ENCODE data around the gene ZMYM3. TPM values are rescaled to one million over a fixed set of nuclear protein-coding genes. Genes with fewer than 3 reads are reported as not detected.

ZMYM3 gene
- total RNA-seq, 1 experiment from 2014 or later: 77.5 TPM

DNA sequence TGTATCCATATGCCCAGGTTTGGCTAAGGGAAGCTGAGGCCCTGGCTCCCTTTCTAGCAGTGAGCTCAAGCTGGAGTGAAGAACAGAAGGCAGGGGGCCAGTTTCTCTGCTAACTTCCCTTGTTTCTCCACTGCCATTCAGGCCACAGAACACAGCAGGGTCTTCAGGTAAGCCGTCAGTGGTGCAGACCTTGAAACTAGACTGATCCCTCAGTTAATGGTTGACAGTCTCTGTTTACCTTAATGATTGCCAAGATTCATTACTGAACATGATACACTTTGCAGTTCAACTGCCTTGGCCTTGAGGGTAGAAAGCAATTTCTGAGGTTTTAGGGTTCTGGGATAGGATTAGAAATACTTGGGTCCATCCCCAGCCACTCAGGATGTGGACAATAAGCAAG lies 39.8 kb downstream of the ZMYM3 start:
- DNase-seq (ENCODE audit: low spot score): no peak
- POLR2A ChIA-PET: no interaction called here
- no peak overlapping the region for H3K27ac Mint-ChIP-seq

DNA sequence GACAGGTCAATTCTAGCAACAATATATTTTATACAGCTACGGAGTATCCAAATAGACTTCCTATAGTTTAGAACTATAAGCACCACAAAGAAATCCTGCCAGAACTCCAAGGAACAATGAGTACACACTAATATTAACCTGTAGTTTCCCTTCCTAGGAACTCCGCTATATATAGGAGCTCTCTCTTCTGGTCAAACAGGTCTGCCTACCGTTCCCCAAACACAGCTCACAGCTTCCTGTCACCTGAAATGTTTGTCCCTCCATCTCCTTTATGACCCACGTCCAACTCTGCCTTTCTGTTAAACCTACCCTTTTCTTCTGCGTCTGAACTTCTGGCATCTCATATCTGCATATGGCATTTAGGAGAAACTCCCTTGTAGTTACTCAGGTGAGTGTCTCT lies 41.4 kb downstream of the ZMYM3 start:
- CTCF ChIA-PET: no interaction called here
- DNase-seq (ENCODE audit: low spot score) (no peak), ATAC-seq (no peak)
- no peak overlapping the region for H3K27ac Mint-ChIP-seq
- no peak overlapping the region for H3K4me3 Mint-ChIP-seq
- POLR2A ChIA-PET: no interaction called here
- no peaks in the 10 kb centered on the region for H3K36me3 Mint-ChIP-seq
- TF ChIP-seq MYBL2 (CRISPR knock-in tag; IDR thresholded peaks at IDR 0.05) (no peak), ZBTB21 (CRISPR knock-in tag; IDR thresholded peaks at IDR 0.05; ENCODE audit: borderline replicate concordance) (no peak), FOXJ3 (CRISPR knock-in tag; IDR thresholded peaks at IDR 0.05; ENCODE audit: borderline replicate concordance) (no peak), ZNF416 (CRISPR knock-in tag; IDR thresholded peaks at IDR 0.05) (no peak), MXD4 (CRISPR knock-in tag; IDR thresholded peaks at IDR 0.05; ENCODE audit: borderline replicate concordance) (no peak), SMAD4 (CRISPR knock-in tag; IDR thresholded peaks at IDR 0.05) (no peak), NR3C1 (CRISPR knock-in tag; conservative IDR thresholded peaks at IDR 0.05; ENCODE audit: low read depth) (no peak), ZNF317 (CRISPR knock-in tag; IDR thresholded peaks at IDR 0.05; ENCODE audit: borderline replicate concordance, low read depth) (no peak)
- TF ChIP-seq, protein P1, sequence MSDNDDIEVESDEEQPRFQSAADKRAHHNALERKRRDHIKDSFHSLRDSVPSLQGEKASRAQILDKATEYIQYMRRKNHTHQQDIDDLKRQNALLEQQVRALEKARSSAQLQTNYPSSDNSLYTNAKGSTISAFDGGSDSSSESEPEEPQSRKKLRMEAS (CRISPR knock-in tag; IDR thresholded peaks at IDR 0.05): no peak
- TF ChIP-seq, protein P2, sequence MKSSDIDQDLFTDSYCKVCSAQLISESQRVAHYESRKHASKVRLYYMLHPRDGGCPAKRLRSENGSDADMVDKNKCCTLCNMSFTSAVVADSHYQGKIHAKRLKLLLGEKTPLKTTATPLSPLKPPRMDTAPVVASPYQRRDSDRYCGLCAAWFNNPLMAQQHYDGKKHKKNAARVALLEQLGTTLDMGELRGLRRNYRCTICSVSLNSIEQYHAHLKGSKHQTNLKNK (CRISPR knock-in tag; IDR thresholded peaks at IDR 0.05): no peak
- H3K4me1 Mint-ChIP-seq: peaks cover 23% of the 10 kb centered on the region
- H3K9me3 Mint-ChIP-seq: no peaks in the 10 kb centered on the region
- H3K27me3 Mint-ChIP-seq (ENCODE audit: low read depth): no peaks in the 10 kb centered on the region; the same call in none of the 2 replicates

More for the DNA sequence above, 39.8 kb downstream of the ZMYM3 start:
- no peak for TF ChIP-seq HMGA2 (CRISPR knock-in tag; IDR thresholded peaks at IDR 0.05)
- TF ChIP-seq, protein P3, sequence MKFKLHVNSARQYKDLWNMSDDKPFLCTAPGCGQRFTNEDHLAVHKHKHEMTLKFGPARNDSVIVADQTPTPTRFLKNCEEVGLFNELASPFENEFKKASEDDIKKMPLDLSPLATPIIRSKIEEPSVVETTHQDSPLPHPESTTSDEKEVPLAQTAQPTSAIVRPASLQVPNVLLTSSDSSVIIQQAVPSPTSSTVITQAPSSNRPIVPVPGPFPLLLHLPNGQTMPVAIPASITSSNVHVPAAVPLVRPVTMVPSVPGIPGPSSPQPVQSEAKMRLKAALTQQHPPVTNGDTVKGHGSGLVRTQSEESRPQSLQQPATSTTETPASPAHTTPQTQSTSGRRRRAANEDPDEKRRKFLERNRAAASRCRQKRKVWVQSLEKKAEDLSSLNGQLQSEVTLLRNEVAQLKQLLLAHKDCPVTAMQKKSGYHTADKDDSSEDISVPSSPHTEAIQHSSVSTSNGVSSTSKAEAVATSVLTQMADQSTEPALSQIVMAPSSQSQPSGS (CRISPR knock-in tag; IDR thresholded peaks at IDR 0.05; ENCODE audit: borderline replicate concordance, low read depth): no peak
- TF ChIP-seq, protein P4, sequence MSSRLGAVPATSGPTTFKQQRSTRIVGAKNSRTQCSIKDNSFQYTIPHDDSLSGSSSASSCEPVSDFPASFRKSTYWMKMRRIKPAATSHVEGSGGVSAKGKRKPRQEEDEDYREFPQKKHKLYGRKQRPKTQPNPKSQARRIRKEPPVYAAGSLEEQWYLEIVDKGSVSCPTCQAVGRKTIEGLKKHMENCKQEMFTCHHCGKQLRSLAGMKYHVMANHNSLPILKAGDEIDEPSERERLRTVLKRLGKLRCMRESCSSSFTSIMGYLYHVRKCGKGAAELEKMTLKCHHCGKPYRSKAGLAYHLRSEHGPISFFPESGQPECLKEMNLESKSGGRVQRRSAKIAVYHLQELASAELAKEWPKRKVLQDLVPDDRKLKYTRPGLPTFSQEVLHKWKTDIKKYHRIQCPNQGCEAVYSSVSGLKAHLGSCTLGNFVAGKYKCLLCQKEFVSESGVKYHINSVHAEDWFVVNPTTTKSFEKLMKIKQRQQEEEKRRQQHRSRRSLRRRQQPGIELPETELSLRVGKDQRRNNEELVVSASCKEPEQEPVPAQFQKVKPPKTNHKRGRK (CRISPR knock-in tag; IDR thresholded peaks at IDR 0.05; ENCODE audit: borderline replicate concordance): no peak
- TF ChIP-seq NFE2L1 (CRISPR knock-in tag; IDR thresholded peaks at IDR 0.05): no peak
- TF ChIP-seq ELF4 (CRISPR knock-in tag; IDR thresholded peaks at IDR 0.05; ENCODE audit: low read depth): no peak
- TF ChIP-seq GTF2I (CRISPR knock-in tag; conservative IDR thresholded peaks at IDR 0.05): no peak
- no peak for TF ChIP-seq OVOL2 (CRISPR knock-in tag; IDR thresholded peaks at IDR 0.05; ENCODE audit: borderline replicate concordance)
- TF ChIP-seq FOXP1 (CRISPR knock-in tag; IDR thresholded peaks at IDR 0.05; ENCODE audit: borderline replicate concordance): no peak
- TF ChIP-seq PRRX2 (CRISPR knock-in tag; IDR thresholded peaks at IDR 0.05): no peak
- TF ChIP-seq, protein P5, sequence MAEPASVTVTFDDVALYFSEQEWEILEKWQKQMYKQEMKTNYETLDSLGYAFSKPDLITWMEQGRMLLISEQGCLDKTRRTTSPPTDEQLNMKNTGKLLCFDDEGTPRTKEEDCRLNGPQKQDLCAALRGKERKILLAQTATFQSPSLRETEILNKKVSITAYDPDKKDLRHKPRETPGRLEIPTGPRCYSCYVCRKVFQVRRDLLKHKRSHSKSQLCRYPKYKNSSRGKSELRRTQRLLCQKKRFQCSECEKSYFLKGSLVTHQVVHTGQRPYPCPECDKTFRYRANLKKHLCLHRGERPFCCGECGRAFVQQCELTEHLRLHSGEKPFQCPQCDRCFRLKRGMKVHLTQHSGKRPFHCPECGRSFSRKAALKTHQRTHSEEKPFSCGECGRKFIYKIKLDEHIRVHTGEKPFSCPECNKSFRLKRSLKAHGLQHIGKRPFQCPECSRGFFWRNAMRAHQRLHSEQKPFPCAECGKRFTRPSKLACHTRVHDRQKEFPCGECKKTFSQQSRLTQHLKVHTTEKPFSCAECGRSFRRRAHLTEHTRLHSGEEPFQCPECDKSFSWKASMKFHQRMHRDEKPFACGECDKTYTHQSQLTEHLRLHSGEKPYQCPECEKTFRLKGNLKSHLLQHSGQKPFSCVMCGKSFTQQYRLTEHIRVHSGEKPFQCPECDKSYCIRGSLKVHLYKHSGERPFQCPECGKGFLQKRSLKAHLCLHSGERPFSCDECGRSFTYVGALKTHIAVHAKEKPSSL (CRISPR knock-in tag; conservative IDR thresholded peaks at IDR 0.05): no peak
- TF ChIP-seq ZNF317 (CRISPR knock-in tag; IDR thresholded peaks at IDR 0.05; ENCODE audit: borderline replicate concordance, low read depth): no peak
- no peak for TF ChIP-seq ETV6 (CRISPR knock-in tag; IDR thresholded peaks at IDR 0.05)
- TF ChIP-seq, protein P6, sequence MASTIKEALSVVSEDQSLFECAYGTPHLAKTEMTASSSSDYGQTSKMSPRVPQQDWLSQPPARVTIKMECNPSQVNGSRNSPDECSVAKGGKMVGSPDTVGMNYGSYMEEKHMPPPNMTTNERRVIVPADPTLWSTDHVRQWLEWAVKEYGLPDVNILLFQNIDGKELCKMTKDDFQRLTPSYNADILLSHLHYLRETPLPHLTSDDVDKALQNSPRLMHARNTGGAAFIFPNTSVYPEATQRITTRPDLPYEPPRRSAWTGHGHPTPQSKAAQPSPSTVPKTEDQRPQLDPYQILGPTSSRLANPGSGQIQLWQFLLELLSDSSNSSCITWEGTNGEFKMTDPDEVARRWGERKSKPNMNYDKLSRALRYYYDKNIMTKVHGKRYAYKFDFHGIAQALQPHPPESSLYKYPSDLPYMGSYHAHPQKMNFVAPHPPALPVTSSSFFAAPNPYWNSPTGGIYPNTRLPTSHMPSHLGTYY (CRISPR knock-in tag; IDR thresholded peaks at IDR 0.05): no peak
- TF ChIP-seq, protein P7, sequence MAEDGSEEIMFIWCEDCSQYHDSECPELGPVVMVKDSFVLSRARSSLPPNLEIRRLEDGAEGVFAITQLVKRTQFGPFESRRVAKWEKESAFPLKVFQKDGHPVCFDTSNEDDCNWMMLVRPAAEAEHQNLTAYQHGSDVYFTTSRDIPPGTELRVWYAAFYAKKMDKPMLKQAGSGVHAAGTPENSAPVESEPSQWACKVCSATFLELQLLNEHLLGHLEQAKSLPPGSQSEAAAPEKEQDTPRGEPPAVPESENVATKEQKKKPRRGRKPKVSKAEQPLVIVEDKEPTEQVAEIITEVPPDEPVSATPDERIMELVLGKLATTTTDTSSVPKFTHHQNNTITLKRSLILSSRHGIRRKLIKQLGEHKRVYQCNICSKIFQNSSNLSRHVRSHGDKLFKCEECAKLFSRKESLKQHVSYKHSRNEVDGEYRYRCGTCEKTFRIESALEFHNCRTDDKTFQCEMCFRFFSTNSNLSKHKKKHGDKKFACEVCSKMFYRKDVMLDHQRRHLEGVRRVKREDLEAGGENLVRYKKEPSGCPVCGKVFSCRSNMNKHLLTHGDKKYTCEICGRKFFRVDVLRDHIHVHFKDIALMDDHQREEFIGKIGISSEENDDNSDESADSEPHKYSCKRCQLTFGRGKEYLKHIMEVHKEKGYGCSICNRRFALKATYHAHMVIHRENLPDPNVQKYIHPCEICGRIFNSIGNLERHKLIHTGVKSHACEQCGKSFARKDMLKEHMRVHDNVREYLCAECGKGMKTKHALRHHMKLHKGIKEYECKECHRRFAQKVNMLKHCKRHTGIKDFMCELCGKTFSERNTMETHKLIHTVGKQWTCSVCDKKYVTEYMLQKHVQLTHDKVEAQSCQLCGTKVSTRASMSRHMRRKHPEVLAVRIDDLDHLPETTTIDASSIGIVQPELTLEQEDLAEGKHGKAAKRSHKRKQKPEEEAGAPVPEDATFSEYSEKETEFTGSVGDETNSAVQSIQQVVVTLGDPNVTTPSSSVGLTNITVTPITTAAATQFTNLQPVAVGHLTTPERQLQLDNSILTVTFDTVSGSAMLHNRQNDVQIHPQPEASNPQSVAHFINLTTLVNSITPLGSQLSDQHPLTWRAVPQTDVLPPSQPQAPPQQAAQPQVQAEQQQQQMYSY (CRISPR knock-in tag; IDR thresholded peaks at IDR 0.05): no peak
- TF ChIP-seq GABPB1 (CRISPR knock-in tag; IDR thresholded peaks at IDR 0.05): no peak
- TF ChIP-seq IRF2 (CRISPR knock-in tag; IDR thresholded peaks at IDR 0.05; ENCODE audit: borderline replicate concordance, low read depth): no peak
- no peak for ATAC-seq
- H3K4me1 Mint-ChIP-seq: peaks cover 25% of the 10 kb centered on the region
- no peaks in the 10 kb centered on the region for H3K36me3 Mint-ChIP-seq
- no peaks in the 10 kb centered on the region; the same call in none of the 2 replicates for H3K27me3 Mint-ChIP-seq (ENCODE audit: low read depth)
- no peaks in the 10 kb centered on the region for H3K9me3 Mint-ChIP-seq
- no peak overlapping the region for H3K4me3 Mint-ChIP-seq
- CTCF ChIA-PET: no interaction called here
